NCI-H146 (cell line): Measurements from ENCODE around the gene SERPINB2.
"Not testable (repeated sequence)": the region's sequence is repeated elsewhere in the genome, so short reads cannot be mapped to it uniquely, and the experiment has no call there.

Source experiments
- DNase-seq: peaks from one replicate; lab custom pipeline; 2025; lab: John Stamatoyannopoulos, UW

The SERPINB2 gene

GRCh38 chr18:63889626-63890025 lies 2.1 kb downstream of the SERPINB2 start:
- DNase-seq, result no peak

GRCh38 chr18:63890237-63890949 lies 2.9 kb downstream of the SERPINB2 start:
- no peak for DNase-seq

GRCh38 chr18:63890950-63891304 lies 3.4 kb downstream of the SERPINB2 start:
- peak; percentile 78 for DNase-seq

- no peak for DNase-seq
These were observed 5.1 kb downstream of the SERPINB2 start for GRCh38 chr18:63892566-63892965.

DNA sequence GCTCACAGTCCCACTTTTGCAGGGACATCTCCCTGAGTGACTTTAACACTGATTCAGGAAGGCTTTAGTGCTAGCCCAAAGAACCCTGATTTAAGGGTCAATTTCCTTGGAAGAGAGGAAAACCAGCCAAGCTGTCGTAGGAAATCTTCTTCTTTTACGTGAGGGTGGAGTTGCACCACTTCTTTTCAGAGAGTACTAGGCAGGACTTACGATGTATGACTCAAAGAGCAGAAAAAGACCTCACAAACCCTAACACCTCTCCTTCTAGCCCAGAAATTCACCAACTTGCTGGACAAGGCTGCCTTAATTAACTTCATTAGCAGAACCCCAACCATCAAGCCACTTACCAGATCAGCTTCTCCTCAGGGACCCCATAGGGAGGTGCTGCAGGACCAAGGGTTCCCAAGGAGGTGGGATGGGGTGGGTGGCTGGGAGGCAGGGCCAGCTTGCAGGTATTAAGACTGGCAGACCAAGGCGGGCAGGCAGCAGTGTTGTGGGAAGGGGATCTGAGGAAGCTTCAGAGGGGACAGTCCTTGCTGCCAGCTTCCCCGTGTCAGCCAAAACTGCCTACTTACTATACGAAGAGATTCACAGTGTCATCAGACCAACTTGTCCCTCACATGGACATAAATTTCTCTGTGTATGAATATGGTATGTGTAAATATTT lies 6.7 kb downstream of the SERPINB2 start:
- DNase-seq, result no peak

DNA sequence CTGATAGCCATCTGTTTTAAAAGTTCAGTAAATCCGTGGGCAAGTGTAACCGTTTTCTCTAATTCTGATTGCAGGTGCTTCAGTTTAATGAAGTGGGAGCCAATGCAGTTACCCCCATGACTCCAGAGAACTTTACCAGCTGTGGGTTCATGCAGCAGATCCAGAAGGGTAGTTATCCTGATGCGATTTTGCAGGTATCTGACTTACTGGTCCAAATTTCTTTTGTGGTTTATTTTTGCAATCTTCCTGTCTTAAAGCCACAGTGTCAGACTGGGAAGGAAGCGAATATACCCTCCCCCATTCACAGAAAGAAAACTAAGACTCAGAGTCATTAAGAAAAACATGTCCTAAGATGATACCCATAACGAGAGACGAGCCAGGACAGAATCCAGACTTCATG lies 7.7 kb downstream of the SERPINB2 start:
- DNase-seq, result no peak

- DNase-seq, result no peak
These were observed 9.6 kb downstream of the SERPINB2 start for GRCh38 chr18:63897072-63897471.

DNA sequence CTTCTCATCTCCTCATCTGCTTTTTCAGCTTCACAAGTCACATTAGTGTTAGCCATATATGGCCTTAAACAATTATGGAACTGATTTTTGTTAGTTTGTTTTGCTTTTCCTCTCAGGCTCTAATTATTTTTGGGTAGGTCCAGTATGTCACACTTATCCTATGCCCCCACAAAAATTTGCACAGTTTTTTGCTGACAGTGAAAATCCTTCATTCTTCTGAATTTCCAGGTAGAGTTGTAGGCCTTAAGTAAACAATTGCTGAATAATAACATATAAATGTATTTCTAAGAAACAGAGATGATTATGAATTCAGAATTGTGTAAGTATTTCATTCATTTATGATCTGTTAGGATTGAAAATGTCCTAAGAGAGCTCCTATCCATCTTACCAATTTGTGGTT lies 11.7 kb downstream of the SERPINB2 start:
- no peak for DNase-seq

DNA sequence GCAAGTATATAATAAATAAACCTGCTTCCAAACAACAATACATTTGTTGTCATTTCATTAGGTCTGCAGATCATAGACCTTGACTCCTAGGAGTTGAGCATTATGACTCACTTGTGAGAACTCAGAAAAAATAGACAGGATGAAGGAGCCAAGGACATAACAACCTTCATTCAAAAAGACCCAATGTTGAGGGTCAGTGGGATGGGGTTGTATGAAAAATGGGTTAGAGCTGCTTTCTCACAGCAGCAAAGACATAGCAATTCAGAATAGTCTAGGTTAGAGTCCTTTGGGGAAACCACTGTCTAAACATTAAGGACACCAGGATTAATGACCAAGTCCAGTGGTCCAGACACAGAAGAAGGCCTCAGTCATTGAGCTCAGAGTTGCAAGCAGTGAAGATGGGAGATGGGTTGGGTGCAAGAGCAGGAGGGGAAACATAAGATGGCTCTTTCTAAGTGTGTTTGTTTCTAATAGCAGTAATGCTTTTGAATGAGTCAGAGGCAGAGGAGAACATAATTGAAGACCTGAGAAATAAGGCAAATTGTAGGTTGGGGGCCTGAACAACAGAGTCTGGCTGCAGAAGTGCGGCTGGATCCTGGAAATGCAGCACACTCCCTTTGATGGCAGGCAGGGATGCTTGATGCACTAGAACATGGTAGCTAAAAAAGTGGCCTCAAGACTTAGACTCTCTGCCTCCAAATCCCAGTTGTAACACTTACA lies 16.5 kb downstream of the SERPINB2 start:
- no peak for DNase-seq

DNA sequence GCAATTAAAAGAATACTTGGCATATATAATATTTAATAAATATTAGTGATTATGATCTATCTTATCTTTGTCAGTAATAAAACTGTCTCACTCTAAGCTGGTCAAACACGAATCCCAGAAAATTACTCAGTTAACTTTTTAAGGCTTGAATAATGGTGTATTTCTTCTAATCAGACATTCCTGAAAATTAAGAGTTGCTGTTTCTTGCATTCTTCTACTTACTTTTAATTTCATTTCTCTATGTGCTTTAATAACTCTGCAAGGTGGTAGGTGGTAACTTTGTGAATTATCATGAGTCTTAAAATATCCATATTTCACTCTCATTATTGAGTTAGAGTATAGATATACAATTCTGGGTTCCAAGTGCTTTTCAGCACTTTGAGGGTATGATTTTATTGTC lies 17.2 kb downstream of the SERPINB2 start:
- no peak for DNase-seq

DNA sequence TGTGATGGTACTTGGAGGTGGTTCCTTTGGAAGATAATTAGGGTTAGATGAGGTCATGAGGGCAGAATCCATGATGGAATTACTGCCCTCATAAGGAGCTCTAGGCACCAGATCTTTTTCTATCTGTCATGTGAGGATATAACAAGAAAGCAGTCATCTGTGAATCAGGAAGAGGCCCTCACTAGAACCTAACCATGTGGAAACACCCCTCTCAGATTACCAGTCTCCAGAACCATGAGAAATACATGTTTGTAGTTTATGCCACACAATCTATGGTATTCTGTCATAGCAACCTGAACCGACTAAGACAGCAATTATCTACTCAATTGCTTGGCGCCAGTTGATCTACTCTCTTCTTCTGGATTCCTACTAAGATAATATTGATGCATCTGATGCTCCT lies 17.9 kb downstream of the SERPINB2 start:
- no peak for DNase-seq

DNA sequence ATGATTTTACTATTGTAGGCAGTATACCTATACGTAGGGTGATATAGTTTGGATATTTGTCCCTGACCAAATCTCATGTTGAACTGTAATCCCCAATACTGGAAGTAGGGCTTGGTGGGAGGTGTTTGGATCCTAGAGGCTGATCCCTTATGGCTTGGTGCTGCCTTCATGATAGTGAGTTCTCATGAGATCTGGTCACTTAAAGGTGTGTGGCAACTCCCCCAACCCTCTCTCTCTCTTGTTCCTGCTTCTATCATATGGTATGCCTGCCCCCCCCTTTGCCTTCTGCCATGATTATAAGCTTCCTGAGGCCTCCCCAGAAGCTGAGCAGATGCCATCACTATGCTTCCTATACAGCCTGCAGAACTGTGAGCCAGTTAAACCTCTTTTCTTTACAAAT lies 18.6 kb downstream of the SERPINB2 start:
- DNase-seq, result no peak

DNA sequence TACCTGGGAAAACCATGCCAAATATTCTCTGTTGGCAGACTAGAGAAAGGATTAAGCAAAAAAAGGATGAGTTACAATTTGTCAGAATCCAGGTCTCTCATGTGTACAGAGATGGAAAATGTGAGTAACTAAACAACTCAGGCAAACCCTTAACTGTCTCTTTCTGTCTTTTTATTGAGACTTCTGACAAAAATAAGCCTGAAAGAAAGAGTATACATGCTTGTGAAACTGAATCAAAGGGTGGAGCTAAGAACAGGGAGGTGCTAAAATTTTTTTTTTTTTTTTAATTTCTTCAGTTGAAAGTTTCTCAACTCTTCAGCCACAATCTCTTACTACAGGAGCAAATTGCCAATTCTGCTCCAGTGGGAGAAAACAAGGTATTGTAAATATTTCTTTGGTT lies 20.2 kb downstream of the SERPINB2 start, which contains the start of gene SERPINB10:
TSS of gene SERPINB10 (plus strand) at position 295 of the 400 bp plus-strand sequence. CDS start 7,553 bp downstream, outside the sequence.
- no peak for DNase-seq

GRCh38 chr18:63908858-63909257 lies 21.4 kb downstream of the SERPINB2 start:
- DNase-seq, result no peak

GRCh38 chr18:63909870-63910269 lies 22.4 kb downstream of the SERPINB2 start:
- DNase-seq, result no peak

GRCh38 chr18:63917817-63918216 lies 30.3 kb downstream of the SERPINB2 start:
- DNase-seq, result no peak

DNA sequence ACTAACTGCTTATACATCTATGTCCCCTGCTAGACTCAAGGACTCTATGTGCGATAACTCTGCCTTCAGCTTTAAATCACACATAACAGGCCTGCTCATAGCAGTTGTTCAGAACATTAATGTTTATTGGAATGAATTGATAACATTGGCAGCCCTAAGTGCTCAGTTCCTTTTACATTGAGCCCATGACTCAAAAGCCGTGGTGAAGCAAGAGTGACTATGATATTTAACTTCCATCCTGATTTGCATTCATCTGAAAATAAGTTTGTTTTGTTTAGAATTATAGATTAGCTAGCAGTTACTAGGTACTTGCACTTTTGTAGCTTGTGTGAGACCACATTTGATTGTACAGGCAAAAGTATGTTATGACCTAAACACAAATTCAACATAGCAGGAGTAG lies 34.5 kb downstream of the SERPINB2 start:
- no peak for DNase-seq

- no peak for DNase-seq
These were observed 37.0 kb downstream of the SERPINB2 start for GRCh38 chr18:63924551-63924950.

DNA sequence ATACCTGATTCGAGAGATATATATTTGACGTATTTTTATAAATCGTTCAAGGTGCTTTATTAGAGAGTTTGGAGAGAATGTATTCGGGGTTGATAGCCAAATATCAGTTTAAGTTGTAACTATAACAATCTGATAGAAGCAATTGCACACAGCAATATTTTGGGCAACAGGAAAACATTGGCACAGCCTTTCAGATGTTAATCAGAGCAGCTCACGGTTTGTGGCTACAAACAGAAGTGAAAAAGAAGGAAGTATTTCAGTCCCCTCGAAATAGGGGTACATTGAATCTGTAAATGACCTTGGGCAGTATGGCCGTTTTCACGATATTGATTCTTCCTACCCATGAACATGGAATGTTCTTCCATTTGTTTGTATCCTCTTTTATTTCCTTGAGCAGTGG lies 40.8 kb downstream of the SERPINB2 start:
- no peak for DNase-seq

GRCh38 chr18:63929369-63929768 lies 41.9 kb downstream of the SERPINB2 start:
- not testable (repeated sequence) for DNase-seq

GRCh38 chr18:63930773-63931354 lies 43.4 kb downstream of the SERPINB2 start:
- DNase-seq, result no peak

DNA sequence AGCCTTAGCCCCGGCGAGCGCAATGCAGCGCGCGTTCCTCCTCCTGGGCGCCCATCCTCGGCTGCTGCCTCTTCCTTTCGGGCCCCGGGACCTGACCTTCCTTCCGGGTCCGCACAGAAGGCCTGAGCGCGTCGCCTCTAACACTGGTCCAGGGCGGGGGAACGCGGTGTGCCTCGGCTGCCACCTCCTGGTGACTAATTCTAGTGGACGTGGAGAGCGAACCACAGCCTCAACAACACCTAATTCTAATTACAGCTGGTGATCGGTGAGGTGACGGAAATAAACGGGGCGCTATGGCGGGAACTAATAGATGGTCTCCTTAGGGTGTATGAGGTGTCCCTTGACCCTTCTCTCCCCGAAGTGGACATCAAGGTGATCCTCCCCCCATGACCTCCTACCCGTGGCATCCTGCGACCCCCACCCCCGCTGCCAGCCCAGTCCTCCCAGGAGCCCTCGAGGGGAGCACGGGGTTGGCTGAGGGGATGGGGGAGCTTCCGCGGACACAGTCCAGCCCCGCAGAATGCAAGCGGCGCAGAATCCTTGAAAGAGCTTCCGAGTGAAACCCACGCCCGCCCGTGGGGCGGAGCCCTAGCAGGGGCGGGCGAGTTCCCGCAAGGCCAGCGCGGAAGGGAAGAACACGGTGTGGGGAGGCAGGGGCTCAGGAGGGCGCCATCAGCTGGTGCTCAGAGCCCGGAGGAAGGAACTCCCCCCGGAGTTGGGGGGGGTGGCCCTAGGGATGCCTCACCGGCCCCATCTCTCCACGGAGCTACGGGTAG lies 48.8 kb downstream of the SERPINB2 start:
- DNase-seq, result peak; percentile 98
